ENCODE measurements around the gene CELF5.

The CELF5 gene

DNA sequence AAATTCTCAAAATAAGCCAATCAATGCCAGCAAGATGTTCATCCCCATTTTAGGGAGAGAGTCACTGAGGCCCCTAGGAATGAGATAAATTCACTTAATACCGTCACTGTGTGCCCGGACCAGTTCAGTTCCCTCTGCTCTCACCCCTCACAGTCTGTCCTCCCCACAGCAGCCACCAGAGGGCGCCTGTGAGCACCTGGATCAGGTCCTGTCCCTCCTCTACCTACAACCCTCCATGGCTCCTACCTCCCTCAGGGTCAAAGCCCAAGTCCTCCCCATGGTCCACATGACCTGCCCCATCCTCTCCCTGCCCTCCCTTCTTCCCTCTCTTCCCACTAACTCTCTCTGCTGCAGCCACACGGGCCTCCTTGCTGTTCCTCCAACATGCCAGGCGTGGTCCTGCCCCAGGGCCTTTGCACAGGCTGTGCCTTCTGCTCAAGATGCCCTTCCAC lies 100.0 kb downstream of the CELF5 start (continued):
- TF ChIP-seq, protein P1, sequence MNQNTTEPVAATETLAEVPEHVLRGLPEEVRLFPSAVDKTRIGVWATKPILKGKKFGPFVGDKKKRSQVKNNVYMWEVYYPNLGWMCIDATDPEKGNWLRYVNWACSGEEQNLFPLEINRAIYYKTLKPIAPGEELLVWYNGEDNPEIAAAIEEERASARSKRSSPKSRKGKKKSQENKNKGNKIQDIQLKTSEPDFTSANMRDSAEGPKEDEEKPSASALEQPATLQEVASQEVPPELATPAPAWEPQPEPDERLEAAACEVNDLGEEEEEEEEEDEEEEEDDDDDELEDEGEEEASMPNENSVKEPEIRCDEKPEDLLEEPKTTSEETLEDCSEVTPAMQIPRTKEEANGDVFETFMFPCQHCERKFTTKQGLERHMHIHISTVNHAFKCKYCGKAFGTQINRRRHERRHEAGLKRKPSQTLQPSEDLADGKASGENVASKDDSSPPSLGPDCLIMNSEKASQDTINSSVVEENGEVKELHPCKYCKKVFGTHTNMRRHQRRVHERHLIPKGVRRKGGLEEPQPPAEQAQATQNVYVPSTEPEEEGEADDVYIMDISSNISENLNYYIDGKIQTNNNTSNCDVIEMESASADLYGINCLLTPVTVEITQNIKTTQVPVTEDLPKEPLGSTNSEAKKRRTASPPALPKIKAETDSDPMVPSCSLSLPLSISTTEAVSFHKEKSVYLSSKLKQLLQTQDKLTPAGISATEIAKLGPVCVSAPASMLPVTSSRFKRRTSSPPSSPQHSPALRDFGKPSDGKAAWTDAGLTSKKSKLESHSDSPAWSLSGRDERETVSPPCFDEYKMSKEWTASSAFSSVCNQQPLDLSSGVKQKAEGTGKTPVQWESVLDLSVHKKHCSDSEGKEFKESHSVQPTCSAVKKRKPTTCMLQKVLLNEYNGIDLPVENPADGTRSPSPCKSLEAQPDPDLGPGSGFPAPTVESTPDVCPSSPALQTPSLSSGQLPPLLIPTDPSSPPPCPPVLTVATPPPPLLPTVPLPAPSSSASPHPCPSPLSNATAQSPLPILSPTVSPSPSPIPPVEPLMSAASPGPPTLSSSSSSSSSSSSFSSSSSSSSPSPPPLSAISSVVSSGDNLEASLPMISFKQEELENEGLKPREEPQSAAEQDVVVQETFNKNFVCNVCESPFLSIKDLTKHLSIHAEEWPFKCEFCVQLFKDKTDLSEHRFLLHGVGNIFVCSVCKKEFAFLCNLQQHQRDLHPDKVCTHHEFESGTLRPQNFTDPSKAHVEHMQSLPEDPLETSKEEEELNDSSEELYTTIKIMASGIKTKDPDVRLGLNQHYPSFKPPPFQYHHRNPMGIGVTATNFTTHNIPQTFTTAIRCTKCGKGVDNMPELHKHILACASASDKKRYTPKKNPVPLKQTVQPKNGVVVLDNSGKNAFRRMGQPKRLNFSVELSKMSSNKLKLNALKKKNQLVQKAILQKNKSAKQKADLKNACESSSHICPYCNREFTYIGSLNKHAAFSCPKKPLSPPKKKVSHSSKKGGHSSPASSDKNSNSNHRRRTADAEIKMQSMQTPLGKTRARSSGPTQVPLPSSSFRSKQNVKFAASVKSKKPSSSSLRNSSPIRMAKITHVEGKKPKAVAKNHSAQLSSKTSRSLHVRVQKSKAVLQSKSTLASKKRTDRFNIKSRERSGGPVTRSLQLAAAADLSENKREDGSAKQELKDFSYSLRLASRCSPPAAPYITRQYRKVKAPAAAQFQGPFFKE (tag by site-specific recombination; IDR thresholded peaks at IDR 0.05; ENCODE audit: borderline replicate concordance) = no peak
- TF ChIP-seq ZNF146 (tag by site-specific recombination; IDR thresholded peaks at IDR 0.05) (no peak), ZNF558 (tag by site-specific recombination; IDR thresholded peaks at IDR 0.05) (no peak), ZNF221 (tag by site-specific recombination; IDR thresholded peaks at IDR 0.05; ENCODE audit: borderline replicate concordance) (no peak), SP2 (tag by site-specific recombination; IDR thresholded peaks at IDR 0.05) (no peak), ZNF16 (tag by site-specific recombination; IDR thresholded peaks at IDR 0.05; ENCODE audit: low read depth) (peak; percentile 99), HOXD13 (CRISPR knock-in tag; IDR thresholded peaks at IDR 0.05; ENCODE audit: borderline replicate concordance) (no peak), ZBTB48 (tag by site-specific recombination; IDR thresholded peaks at IDR 0.05) (no peak), ZIC2 (tag by site-specific recombination; IDR thresholded peaks at IDR 0.05) (no peak), HOXA7 (CRISPR knock-in tag; IDR thresholded peaks at IDR 0.05; ENCODE audit: borderline replicate concordance) (no peak), ZNF133 (tag by site-specific recombination; IDR thresholded peaks at IDR 0.05) (no peak), SETDB1 (IDR thresholded peaks at IDR 0.05; ENCODE audit: insufficient read length, low read length) (no peak), ZNF366 (tag by site-specific recombination; conservative IDR thresholded peaks at IDR 0.05) (peak; percentile 42; the same call in 1 of the 2 replicates), SCRT2 (tag by site-specific recombination; IDR thresholded peaks at IDR 0.05) (no peak), ZNF843 (tag by site-specific recombination; IDR thresholded peaks at IDR 0.05) (no peak), ZNF664 (tag by site-specific recombination; IDR thresholded peaks at IDR 0.05) (no peak), GLI4 (tag by site-specific recombination; IDR thresholded peaks at IDR 0.05) (no peak)
- TF ChIP-seq, protein P2, sequence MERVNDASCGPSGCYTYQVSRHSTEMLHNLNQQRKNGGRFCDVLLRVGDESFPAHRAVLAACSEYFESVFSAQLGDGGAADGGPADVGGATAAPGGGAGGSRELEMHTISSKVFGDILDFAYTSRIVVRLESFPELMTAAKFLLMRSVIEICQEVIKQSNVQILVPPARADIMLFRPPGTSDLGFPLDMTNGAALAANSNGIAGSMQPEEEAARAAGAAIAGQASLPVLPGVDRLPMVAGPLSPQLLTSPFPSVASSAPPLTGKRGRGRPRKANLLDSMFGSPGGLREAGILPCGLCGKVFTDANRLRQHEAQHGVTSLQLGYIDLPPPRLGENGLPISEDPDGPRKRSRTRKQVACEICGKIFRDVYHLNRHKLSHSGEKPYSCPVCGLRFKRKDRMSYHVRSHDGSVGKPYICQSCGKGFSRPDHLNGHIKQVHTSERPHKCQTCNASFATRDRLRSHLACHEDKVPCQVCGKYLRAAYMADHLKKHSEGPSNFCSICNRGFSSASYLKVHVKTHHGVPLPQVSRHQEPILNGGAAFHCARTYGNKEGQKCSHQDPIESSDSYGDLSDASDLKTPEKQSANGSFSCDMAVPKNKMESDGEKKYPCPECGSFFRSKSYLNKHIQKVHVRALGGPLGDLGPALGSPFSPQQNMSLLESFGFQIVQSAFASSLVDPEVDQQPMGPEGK (tag by site-specific recombination; IDR thresholded peaks at IDR 0.05) = no peak
- TF ChIP-seq, protein P3, sequence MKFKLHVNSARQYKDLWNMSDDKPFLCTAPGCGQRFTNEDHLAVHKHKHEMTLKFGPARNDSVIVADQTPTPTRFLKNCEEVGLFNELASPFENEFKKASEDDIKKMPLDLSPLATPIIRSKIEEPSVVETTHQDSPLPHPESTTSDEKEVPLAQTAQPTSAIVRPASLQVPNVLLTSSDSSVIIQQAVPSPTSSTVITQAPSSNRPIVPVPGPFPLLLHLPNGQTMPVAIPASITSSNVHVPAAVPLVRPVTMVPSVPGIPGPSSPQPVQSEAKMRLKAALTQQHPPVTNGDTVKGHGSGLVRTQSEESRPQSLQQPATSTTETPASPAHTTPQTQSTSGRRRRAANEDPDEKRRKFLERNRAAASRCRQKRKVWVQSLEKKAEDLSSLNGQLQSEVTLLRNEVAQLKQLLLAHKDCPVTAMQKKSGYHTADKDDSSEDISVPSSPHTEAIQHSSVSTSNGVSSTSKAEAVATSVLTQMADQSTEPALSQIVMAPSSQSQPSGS (tag by site-specific recombination; IDR thresholded peaks at IDR 0.05; ENCODE audit: low read depth) = no peak
- TF ChIP-seq, protein P4, sequence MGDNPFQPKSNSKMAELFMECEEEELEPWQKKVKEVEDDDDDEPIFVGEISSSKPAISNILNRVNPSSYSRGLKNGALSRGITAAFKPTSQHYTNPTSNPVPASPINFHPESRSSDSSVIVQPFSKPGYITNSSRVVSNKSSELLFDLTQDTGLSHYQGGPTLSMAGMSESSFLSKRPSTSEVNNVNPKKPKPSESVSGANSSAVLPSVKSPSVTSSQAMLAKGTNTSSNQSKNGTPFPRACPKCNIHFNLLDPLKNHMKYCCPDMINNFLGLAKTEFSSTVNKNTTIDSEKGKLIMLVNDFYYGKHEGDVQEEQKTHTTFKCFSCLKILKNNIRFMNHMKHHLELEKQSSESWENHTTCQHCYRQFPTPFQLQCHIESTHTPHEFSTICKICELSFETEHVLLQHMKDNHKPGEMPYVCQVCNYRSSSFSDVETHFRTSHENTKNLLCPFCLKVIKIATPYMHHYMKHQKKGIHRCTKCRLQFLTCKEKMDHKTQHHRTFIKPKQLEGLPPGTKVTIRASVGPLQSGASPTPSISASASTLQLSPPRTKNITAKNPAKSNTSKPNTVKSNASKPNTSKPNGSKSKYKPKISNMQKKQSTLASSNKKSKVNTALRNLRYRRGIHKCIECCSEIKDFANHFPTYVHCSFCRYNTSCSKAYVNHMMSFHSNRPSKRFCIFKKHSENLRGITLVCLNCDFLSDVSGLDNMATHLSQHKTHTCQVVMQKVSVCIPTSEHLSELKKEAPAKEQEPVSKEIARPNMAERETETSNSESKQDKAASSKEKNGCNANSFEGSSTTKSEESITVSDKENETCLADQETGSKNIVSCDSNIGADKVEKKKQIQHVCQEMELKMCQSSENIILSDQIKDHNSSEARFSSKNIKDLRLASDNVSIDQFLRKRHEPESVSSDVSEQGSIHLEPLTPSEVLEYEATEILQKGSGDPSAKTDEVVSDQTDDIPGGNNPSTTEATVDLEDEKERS (tag by site-specific recombination; IDR thresholded peaks at IDR 0.05) = peak; percentile 98
- TF ChIP-seq, protein P5, sequence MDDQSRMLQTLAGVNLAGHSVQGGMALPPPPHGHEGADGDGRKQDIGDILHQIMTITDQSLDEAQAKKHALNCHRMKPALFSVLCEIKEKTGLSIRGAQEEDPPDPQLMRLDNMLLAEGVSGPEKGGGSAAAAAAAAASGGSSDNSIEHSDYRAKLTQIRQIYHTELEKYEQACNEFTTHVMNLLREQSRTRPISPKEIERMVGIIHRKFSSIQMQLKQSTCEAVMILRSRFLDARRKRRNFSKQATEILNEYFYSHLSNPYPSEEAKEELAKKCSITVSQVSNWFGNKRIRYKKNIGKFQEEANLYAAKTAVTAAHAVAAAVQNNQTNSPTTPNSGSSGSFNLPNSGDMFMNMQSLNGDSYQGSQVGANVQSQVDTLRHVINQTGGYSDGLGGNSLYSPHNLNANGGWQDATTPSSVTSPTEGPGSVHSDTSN (CRISPR knock-in tag; IDR thresholded peaks at IDR 0.05) = no peak
- TF ChIP-seq, protein P6, sequence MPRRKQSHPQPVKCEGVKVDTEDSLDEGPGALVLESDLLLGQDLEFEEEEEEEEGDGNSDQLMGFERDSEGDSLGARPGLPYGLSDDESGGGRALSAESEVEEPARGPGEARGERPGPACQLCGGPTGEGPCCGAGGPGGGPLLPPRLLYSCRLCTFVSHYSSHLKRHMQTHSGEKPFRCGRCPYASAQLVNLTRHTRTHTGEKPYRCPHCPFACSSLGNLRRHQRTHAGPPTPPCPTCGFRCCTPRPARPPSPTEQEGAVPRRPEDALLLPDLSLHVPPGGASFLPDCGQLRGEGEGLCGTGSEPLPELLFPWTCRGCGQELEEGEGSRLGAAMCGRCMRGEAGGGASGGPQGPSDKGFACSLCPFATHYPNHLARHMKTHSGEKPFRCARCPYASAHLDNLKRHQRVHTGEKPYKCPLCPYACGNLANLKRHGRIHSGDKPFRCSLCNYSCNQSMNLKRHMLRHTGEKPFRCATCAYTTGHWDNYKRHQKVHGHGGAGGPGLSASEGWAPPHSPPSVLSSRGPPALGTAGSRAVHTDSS (tag by site-specific recombination; IDR thresholded peaks at IDR 0.05) = no peak
- TF ChIP-seq, protein P7, sequence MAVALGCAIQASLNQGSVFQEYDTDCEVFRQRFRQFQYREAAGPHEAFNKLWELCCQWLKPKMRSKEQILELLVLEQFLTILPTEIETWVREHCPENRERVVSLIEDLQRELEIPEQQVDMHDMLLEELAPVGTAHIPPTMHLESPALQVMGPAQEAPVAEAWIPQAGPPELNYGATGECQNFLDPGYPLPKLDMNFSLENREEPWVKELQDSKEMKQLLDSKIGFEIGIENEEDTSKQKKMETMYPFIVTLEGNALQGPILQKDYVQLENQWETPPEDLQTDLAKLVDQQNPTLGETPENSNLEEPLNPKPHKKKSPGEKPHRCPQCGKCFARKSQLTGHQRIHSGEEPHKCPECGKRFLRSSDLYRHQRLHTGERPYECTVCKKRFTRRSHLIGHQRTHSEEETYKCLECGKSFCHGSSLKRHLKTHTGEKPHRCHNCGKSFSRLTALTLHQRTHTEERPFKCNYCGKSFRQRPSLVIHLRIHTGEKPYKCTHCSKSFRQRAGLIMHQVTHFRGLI (tag by site-specific recombination; IDR thresholded peaks at IDR 0.05) = no peak
